ENCODE data around the gene MYLK.
A peak's percentile ranks its signal among the peaks of the same experiment; 100 is the strongest.

The MYLK gene

GRCh38 chr3:123644358-123644757, 239.8 kb downstream of the MYLK start:
- DNase-seq (ENCODE audit: low spot score): no peak

- DNase-seq (ENCODE audit: low spot score): no peak
Measured at GRCh38 chr3:123642957-123643330, 241.2 kb downstream of the MYLK start.

GRCh38 chr3:123642182-123642956, 241.8 kb downstream of the MYLK start:
- peak; percentile 18 for DNase-seq (ENCODE audit: low spot score)

GRCh38 chr3:123641505-123641904, 242.6 kb downstream of the MYLK start:
- no peak for DNase-seq (ENCODE audit: low spot score)

GRCh38 chr3:123640740-123641462, 243.2 kb downstream of the MYLK start:
- DNase-seq (ENCODE audit: low spot score): no peak

- DNase-seq (ENCODE audit: low spot score): no peak
Measured at GRCh38 chr3:123640311-123640710, 243.8 kb downstream of the MYLK start.

- no peak for DNase-seq (ENCODE audit: low spot score)
Measured at GRCh38 chr3:123638936-123639689, 245.0 kb downstream of the MYLK start.

- no peak for DNase-seq (ENCODE audit: low spot score)
Measured at GRCh38 chr3:123637841-123638240, 246.3 kb downstream of the MYLK start.

GRCh38 chr3:123637131-123637530, 247.0 kb downstream of the MYLK start:
- DNase-seq (ENCODE audit: low spot score): no peak

- DNase-seq (ENCODE audit: low spot score): no peak
Measured at GRCh38 chr3:123636431-123636841, 247.7 kb downstream of the MYLK start.

- no peak for DNase-seq (ENCODE audit: low spot score)
Measured at GRCh38 chr3:123635717-123636116, 248.4 kb downstream of the MYLK start.

- no peak for DNase-seq (ENCODE audit: low spot score)
Measured at GRCh38 chr3:123635217-123635616, 248.9 kb downstream of the MYLK start.

GRCh38 chr3:123634149-123635051, 249.7 kb downstream of the MYLK start:
- no peak for DNase-seq (ENCODE audit: low spot score)

- no peak for DNase-seq (ENCODE audit: low spot score)
Measured at GRCh38 chr3:123633530-123633929, 250.6 kb downstream of the MYLK start.

- DNase-seq (ENCODE audit: low spot score): no peak
Measured at GRCh38 chr3:123632161-123632655, 251.9 kb downstream of the MYLK start.

GRCh38 chr3:123629747-123630047, 254.4 kb downstream of the MYLK start:
- DNase-seq (ENCODE audit: low spot score): no peak

- no peak for DNase-seq (ENCODE audit: low spot score)
Measured at GRCh38 chr3:123628996-123629746, 255.0 kb downstream of the MYLK start.

GRCh38 chr3:123627673-123628670, 256.2 kb downstream of the MYLK start:
- no peak for DNase-seq (ENCODE audit: low spot score)

- DNase-seq (ENCODE audit: low spot score): no peak
Measured at GRCh38 chr3:123626881-123627280, 257.3 kb downstream of the MYLK start.

- no peak for DNase-seq (ENCODE audit: low spot score)
Measured at GRCh38 chr3:123624302-123624701, 259.8 kb downstream of the MYLK start.
